Kasumi-1 (cell line): ENCODE results near the gene UBAP2.

Experiments
- DNase-seq, 2 experiments: peaks; one replicate each; lab custom pipeline; 2025; lab: John Stamatoyannopoulos, UW

Gene UBAP2

DNA sequence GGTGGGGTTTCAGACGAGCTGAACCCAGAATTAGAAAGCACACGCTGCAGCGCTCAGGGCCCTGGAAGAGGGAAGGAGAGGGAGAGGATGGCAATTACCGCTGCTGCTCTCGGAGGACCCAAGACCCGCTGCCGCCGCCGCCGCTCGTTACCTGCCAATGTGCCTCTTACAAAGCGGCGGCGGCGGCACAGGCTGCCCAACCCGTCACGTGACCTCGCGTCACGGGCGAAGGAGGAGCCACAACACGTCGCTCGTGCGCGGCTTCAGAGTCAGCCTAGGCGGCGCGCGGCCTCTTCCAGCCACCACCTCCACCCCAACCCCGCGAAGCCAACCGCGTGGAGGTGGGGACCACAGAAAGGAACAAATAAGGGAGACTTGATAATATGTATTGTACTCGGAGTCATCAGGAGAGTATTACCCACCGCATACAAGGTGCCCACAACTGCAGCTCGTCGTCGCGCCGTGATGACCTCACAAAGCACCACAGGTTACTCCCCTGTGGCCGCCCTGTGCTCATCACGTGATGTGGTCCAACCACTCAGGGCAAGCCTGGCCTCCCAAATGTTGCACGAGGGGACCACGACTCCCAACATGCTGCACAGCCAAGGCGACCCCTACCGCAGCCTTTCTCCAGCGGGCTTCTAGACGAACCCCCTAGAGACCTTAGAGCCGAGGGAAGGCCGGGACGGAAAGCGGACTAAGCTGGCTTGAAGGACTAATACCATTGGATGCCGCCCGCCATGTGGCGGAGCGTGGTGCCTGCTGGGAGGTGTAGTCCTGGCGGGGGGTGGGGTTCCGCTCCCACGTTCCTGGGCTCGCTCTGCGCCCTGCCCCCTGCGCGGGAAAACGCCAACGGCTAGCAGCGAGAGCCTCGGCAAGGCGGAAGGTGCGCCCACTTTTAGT is at the start of gene UBAP2:
Gene UBAP2 (minus strand): TSS at position 161 of the 903 bp plus-strand sequence. CDS start 31,739 bp downstream, outside the sequence.
- DNase-seq: peak; percentile 91 to 92

- no peak for DNase-seq
Observed at GRCh38 chr9:34098307-34098706, 49.6 kb upstream of the UBAP2 start.

DNA sequence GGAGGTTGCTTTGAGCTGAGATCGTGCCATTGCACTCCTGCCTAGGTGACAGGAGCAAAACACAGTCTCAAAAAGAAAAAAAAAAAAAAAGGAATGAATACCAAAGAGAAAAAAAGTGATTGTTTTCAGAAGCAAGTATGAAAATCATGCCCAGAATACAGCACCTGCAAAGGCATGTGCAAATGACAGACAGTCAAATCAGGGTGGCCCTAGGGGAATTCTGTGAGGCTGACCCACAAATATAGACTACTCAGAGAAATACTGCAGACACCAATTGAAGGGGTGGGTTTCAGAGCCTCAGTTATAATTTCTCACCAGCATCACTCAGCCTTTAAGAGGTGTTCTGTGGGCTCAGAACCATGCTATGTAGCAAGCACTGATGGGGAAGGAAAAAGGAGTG is 49.2 kb upstream of the UBAP2 start:
- DNase-seq: no peak

DNA sequence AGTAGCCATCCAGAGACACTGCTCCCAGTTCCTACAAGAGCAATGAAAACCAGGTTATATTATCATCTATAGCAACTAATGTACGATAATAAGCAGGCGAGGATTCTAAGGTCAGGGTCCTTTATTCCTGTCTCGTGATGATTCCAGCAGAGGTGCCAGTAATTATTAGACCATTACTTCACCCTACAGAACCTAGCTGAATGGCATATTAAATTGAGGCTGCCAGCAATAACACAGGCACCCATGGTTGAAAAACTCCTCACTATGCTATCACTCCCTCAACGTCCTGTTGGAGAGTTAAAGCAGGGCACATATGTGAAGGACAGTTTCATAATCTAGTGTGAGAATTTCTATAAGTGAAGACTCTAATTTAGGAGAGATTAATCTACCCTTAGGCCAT is 48.1 kb upstream of the UBAP2 start:
- no peak for DNase-seq

- DNase-seq: no peak
Observed at GRCh38 chr9:34093578-34093977, 44.9 kb upstream of the UBAP2 start.

GRCh38 chr9:34089311-34089710 is 40.6 kb upstream of the UBAP2 start:
- no peak for DNase-seq

DNA sequence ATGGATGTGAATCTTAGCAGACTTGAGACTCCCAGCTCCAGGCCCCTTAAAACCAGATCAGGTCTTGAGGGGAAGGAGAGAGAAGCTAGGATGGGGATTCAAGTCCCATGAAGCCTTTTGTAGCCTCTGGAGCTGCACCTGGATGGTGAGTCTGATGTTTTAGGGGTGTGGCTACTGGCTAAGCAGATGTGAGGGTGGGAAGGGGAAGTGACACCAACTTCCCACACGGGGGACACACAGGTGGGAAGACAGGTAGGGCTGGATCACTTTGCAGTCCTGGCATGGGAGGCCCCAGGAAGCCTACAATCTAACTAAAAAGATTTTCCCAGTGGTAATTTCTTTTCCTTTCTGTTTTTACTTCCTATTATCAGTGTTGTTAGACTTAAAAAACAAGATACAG is 38.7 kb upstream of the UBAP2 start:
- DNase-seq: no peak

DNA sequence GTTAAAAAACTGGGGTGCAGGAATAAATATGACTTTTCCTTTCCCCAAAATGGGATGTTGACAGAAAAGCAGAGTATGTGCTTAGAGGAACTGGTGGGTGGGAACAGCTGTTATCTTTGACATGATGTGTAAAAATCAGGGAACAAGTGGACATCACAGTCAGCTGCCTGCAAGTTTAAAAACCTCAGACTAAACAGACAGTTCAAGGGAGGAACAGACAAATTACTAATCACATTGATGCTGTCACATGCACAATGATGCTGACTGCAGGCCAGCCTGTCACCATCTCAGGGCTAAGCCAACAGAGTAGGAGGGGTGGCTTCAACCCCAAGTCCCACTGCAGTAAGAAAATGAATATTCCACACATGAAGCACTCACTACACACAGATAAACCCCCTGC is 38.2 kb upstream of the UBAP2 start:
- DNase-seq: no peak

GRCh38 chr9:34085581-34086500 is 37.2 kb upstream of the UBAP2 start:
- no peak for DNase-seq

GRCh38 chr9:34084562-34084961 is 35.9 kb upstream of the UBAP2 start:
- DNase-seq: no peak

- no peak for DNase-seq
Observed at GRCh38 chr9:34079181-34079580, 30.5 kb upstream of the UBAP2 start.

DNA sequence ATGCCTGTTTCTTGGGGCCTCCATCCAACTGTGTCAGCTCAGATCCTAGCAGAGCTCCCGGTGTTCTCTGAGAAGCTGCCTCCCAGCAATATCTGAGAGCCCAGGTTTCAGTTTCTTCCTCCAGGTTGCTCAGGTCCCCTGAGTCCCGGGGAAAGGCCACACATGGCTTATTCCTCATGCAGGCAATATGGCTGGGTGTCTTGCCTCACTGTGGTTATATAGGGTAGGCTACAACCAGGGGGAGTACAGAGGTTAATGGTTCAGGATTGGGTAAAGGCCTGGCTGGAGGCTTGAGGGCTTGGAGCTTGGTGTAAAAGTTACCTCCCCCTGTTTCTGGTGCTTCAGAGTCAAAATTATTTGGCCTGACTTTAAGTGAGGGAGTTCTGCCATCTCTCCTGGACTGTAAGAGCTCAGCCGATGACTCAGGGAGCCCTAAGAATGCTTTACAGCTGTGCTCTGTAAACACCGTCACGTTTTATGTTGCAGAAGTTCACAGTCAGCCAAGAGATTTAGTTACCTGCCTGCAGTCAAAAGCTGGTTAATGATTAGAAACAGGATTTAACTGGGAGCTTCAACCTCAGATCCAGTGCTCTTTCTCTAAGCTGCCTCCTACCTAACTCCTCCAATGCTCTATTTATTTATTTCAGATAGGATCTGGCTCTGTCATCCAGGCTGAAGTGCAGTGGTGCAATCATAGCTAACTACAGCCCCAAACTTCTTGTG is 24.3 kb upstream of the UBAP2 start:
- no peak for DNase-seq

- DNase-seq: no peak
Observed at GRCh38 chr9:34072410-34072809, 23.7 kb upstream of the UBAP2 start.

- DNase-seq: no peak
Observed at GRCh38 chr9:34070606-34071324, 22.1 kb upstream of the UBAP2 start.

GRCh38 chr9:34069831-34070230 is 21.1 kb upstream of the UBAP2 start:
- no peak for DNase-seq

- no peak for DNase-seq
Observed at GRCh38 chr9:34065541-34065940, 16.9 kb upstream of the UBAP2 start.

DNA sequence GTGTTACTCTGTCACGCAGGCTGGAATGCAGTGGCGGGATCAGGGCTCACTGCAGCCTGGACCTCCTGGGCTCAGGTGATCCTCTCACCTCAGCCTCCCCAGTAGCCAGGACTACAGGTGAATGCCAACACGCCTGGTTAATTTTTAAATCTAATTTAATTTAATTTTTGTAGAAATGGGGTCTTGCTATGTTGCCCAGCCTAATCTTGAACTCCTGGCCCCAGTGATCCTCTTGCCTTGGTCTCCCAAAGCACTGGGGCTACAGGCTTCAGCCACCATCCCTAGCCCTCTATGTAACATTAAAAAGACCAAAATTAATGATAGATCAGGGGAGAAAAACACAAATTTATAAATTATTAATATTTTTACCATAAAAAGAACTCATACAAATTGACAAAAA is 11.3 kb upstream of the UBAP2 start:
- DNase-seq: no peak

DNA sequence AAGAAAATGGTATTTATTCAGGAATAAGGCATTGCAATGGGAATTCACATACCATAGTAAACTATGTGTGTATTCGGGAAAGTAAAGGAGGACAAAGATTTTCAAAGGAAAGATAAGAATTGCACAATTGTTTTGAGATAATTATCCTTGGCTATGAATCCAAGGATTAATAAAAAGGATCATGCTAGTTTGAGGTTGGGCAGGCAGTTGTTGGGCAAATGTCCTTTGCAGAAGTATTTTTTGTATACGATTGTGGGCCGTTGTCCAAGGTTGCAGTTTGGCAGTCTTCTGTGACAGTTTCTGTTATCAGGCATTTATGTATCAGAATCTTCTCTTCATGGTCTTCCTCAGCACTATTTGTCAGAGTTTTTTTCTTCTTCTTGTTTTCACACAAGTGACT is 10.6 kb upstream of the UBAP2 start:
- DNase-seq: no peak

DNA sequence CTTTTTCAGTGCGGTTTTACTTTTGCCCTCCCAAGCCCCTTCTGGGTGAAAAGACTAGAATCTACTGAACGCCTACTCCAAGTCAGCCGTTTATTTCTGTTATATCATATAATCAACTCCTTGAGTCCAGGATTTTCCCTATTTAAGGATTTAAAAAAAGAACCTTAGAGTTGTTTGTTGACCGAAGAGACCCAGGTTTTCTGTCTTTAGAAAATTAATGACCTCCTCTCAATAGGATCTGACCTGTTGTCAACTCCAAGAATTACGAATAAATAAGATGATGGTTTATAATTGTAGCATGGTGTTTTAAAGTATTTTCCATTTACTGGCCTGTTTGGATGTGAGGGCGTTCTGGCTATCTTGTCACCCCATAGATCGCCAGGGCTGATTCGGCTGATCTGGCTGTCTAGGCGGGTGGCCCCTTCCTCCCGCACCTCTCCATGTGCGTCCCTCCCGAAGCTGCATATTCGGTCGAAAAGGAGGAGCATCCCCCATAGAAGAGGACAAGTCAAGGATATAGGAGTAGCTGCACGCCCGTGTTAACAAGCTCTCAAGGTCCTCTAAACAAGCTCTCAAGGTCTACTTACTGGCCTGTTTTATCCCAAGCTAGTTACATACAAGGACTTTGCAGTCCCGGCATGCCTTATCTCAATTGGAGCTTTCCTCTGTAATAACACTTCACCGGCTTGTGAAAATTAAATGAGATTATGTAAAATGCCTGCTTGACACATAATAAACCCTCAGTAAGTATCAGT is 1.1 kb upstream of the UBAP2 start:
- DNase-seq: no peak

GRCh38 chr9:34047864-34048726 is 592 bp downstream of the UBAP2 start:
- DNase-seq: peak; percentile 53 to 56
